GM19351 (cell line): ENCODE data around the gene GPR153.

ENCODE experiments used
- ATAC-seq: cut with Tn5 transposase; IDR thresholded peaks from one replicate; pipeline ENCODE4 v1.9.1; 2021; ENCODE audit warnings: mild to moderate bottlenecking, moderate library complexity; ENCODE audit not compliant: unreplicated experiment

The GPR153 gene

GRCh38 chr1:6287431-6287886 is 26.6 kb upstream of the GPR153 start:
- no peak for ATAC-seq

- ATAC-seq, result no peak
These were observed 26.1 kb upstream of the GPR153 start for GRCh38 chr1:6287029-6287428.

- ATAC-seq, result no peak
These were observed 25.4 kb upstream of the GPR153 start for GRCh38 chr1:6286266-6286665.

- ATAC-seq, result no peak
These were observed 24.4 kb upstream of the GPR153 start for GRCh38 chr1:6285336-6285735.

- ATAC-seq, result no peak
These were observed 21.8 kb upstream of the GPR153 start for GRCh38 chr1:6282577-6283270.

- no peak for ATAC-seq
These were observed 20.9 kb upstream of the GPR153 start for GRCh38 chr1:6281511-6282402.

- no peak for ATAC-seq
These were observed 20.0 kb upstream of the GPR153 start for GRCh38 chr1:6280761-6281451.

- no peak for ATAC-seq
These were observed 18.9 kb upstream of the GPR153 start for GRCh38 chr1:6279613-6280383.

- ATAC-seq, result no peak
These were observed 18.2 kb upstream of the GPR153 start for GRCh38 chr1:6279066-6279465.

- ATAC-seq, result no peak
These were observed 17.4 kb upstream of the GPR153 start for GRCh38 chr1:6278263-6278662.

GRCh38 chr1:6276811-6277555 is 16.1 kb upstream of the GPR153 start:
- ATAC-seq, result no peak

- ATAC-seq, result no peak
These were observed 15.2 kb upstream of the GPR153 start for GRCh38 chr1:6275826-6276782.

GRCh38 chr1:6274622-6275139 is 13.8 kb upstream of the GPR153 start:
- ATAC-seq, result no peak

GRCh38 chr1:6274102-6274501 is 13.2 kb upstream of the GPR153 start:
- no peak for ATAC-seq

- ATAC-seq, result no peak
These were observed 12.5 kb upstream of the GPR153 start for GRCh38 chr1:6273380-6273891.

GRCh38 chr1:6272868-6273267 is 12.0 kb upstream of the GPR153 start:
- ATAC-seq, result no peak

- ATAC-seq, result no peak
These were observed 11.6 kb upstream of the GPR153 start for GRCh38 chr1:6272452-6272851.

- ATAC-seq, result no peak
These were observed 10.7 kb upstream of the GPR153 start for GRCh38 chr1:6271554-6271953.
